ENCODE data around the gene KCNV2.

KCNV2 gene

DNA sequence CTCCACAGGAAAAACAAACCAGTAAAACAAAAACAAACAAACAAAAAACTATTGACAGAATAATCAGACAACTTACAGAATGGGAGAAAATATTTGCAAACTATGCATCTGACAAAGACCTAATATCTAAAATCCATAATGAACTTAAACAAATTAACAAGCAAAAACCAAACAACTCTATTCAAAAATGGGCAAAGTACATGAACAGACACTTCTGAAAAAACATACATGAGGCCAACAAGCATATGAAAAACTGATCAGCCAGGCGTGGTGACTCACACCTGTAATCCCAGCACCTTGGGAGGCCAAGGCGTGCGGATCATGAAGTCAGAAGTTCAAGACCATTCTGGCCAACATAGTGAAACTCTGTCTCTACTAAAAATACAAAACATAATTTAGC lies 60.1 kb downstream of the KCNV2 start:
- no peak overlapping the region for H4K8ac ChIP-seq (ENCODE audit: low read depth, low read length)
- no peak overlapping the region for H3K56ac ChIP-seq (ENCODE audit: low read length)
- no CpG with 5 or more reads among the region's 3 CpGs for WGBS (ENCODE audit: extremely low coverage, insufficient coverage, low lambda C conversion rate)
- no peak overlapping the region for H3K4ac ChIP-seq (ENCODE audit: low read depth, low read length)
- H3K9ac ChIP-seq (ENCODE audit: low read length): no peak overlapping the region
- peaks cover 5% of the 10 kb centered on the region for H3K79me2 ChIP-seq (ENCODE audit: control insufficient read depth, insufficient read depth, low read length)
- no peak overlapping the region for H4K5ac ChIP-seq (ENCODE audit: low read length)
- H3K18ac ChIP-seq (ENCODE audit: low read length): no peak overlapping the region
- H3K27me3 ChIP-seq (ENCODE audit: insufficient read depth, low read length, poor library complexity): no peaks in the 10 kb centered on the region
- no peak overlapping the region for H2BK120ac ChIP-seq (ENCODE audit: low read depth, low read length)
- peaks cover 4% of the 10 kb centered on the region for H3K4me1 ChIP-seq (ENCODE audit: control insufficient read depth, low read depth, low read length)
- peaks cover 10% of the 10 kb centered on the region for H3K36me3 ChIP-seq (ENCODE audit: control insufficient read depth, insufficient read depth, low read length)
- no peak overlapping the region for H2BK5ac ChIP-seq (ENCODE audit: low read length)
- no peak overlapping the region for H3K4me3 ChIP-seq (ENCODE audit: low read length)
- DNase-seq: no peak
- no peak overlapping the region for H3K27ac ChIP-seq (ENCODE audit: low read depth, low read length)
- H3K23ac ChIP-seq (ENCODE audit: low read length): no peak overlapping the region
- H3K4me2 ChIP-seq (ENCODE audit: low read length): no peak overlapping the region
- H3K79me1 ChIP-seq (ENCODE audit: low read length): peaks cover 5% of the 10 kb centered on the region
- H2BK15ac ChIP-seq (replicated peaks; ENCODE audit: low read depth): no peak overlapping the region
- no peak overlapping the region for H2AK5ac ChIP-seq (ENCODE audit: low read length)

DNA sequence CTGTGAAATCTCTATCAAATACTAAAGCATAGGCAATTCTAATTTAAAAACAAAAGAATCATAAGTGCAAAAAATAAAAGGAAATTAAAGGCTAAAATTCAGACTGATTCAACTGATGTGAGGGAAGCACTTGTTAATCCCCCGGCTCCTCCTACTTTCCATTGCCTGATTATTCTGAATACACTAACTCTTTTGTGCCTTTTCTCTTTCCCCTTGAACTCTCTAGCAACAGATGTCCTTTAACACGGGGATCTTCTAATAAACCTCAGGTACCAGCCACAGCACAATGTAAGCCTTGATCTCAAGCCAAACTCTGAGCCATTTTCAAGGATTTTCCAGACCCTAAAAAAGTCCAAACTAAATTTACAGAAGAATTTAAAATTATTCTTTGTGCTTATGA lies 61.5 kb downstream of the KCNV2 start:
- no peak overlapping the region for H2BK15ac ChIP-seq (replicated peaks; ENCODE audit: low read depth)
- H3K27me3 ChIP-seq (ENCODE audit: insufficient read depth, low read length, poor library complexity): no peaks in the 10 kb centered on the region
- no peak overlapping the region for H2AK5ac ChIP-seq (ENCODE audit: low read length)
- no peak overlapping the region for H3K18ac ChIP-seq (ENCODE audit: low read length)
- no peak overlapping the region for H2BK120ac ChIP-seq (ENCODE audit: low read depth, low read length)
- H3K79me1 ChIP-seq (ENCODE audit: low read length): peaks cover 2% of the 10 kb centered on the region
- H3K36me3 ChIP-seq (ENCODE audit: control insufficient read depth, insufficient read depth, low read length): peaks cover 10% of the 10 kb centered on the region
- H3K4me2 ChIP-seq (ENCODE audit: low read length): no peak overlapping the region
- no peak overlapping the region for H3K23ac ChIP-seq (ENCODE audit: low read length)
- no peak overlapping the region for H3K27ac ChIP-seq (ENCODE audit: low read depth, low read length)
- peaks cover 2% of the 10 kb centered on the region for H3K79me2 ChIP-seq (ENCODE audit: control insufficient read depth, insufficient read depth, low read length)
- H4K5ac ChIP-seq (ENCODE audit: low read length): no peak overlapping the region
- H3K4me1 ChIP-seq (ENCODE audit: control insufficient read depth, low read depth, low read length): no peaks in the 10 kb centered on the region
- no CpG with 5 or more reads among the region's 2 CpGs for WGBS (ENCODE audit: extremely low coverage, insufficient coverage, low lambda C conversion rate)
- H2BK5ac ChIP-seq (ENCODE audit: low read length): no peak overlapping the region
- H3K9ac ChIP-seq (ENCODE audit: low read length): no peak overlapping the region
- no peak overlapping the region for H3K56ac ChIP-seq (ENCODE audit: low read length)
- no peak overlapping the region for H3K4me3 ChIP-seq (ENCODE audit: low read length)
- H3K4ac ChIP-seq (ENCODE audit: low read depth, low read length): no peak overlapping the region
- H4K8ac ChIP-seq (ENCODE audit: low read depth, low read length): no peak overlapping the region
- no peak for DNase-seq

All from mesendoderm (in vitro differentiated cells).